IMR-90 (cell line): ENCODE measurements around the gene ARHGAP10.

ENCODE experiments used
- CEBPB ChIP-seq: IDR thresholded peaks from 2 replicates; pipeline ENCODE4 v1.6.1; 2012; ENCODE audit warnings: low read depth, low read length, improper control_type of control experiment
- CHD1 ChIP-seq: IDR thresholded peaks from 2 replicates; pipeline ENCODE4 v1.6.1; 2012; ENCODE audit warnings: low read depth, low read length, improper control_type of control experiment
- CTCF ChIP-seq: conservative IDR thresholded peaks from 2 replicates; pipeline ENCODE4 v1.5.1; 2012; ENCODE audit warnings: mild to moderate bottlenecking, low read depth, low read length, improper control_type of control experiment
- ELK1 ChIP-seq: fragments of 150-350 bp; IDR thresholded peaks from 2 replicates; pipeline ENCODE4 v1.6.1; 2016; ENCODE audit warnings: low read depth, mild to moderate bottlenecking, low read length, moderate library complexity, borderline replicate concordance
- FOS ChIP-seq: fragments of 150-350 bp; IDR thresholded peaks from 2 replicates; pipeline ENCODE4 v1.6.1; 2016; ENCODE audit warnings: low read depth, low read length
- MAFK ChIP-seq: IDR thresholded peaks from 2 replicates; pipeline ENCODE4 v1.6.1; 2012; ENCODE audit warnings: low read depth, low read length, improper control_type of control experiment
- MAZ ChIP-seq: IDR thresholded peaks from 2 replicates; pipeline ENCODE4 v1.6.1; 2012; ENCODE audit warnings: low read depth, mild to moderate bottlenecking, low read length, improper control_type of control experiment, moderate library complexity, borderline replicate concordance
- MXI1 ChIP-seq: IDR thresholded peaks from 2 replicates; pipeline ENCODE4 v1.6.1; 2012; ENCODE audit warnings: low read depth, mild to moderate bottlenecking, low read length, moderate library complexity, borderline replicate concordance
- POLR2A ChIP-seq: IDR thresholded peaks from 2 replicates; pipeline ENCODE4 v1.6.1; 2012; ENCODE audit warnings: mild to moderate bottlenecking, low read depth, low read length
- RAD21 ChIP-seq: IDR thresholded peaks from 2 replicates; pipeline ENCODE4 v1.6.1; 2012; ENCODE audit warnings: low read length, improper control_type of control experiment
- RCOR1 ChIP-seq: IDR thresholded peaks from 2 replicates; pipeline ENCODE4 v1.6.1; 2012; ENCODE audit warnings: mild to moderate bottlenecking, low read length, improper control_type of control experiment; ENCODE audit not compliant: insufficient replicate concordance
- RFX5 ChIP-seq: IDR thresholded peaks from 2 replicates; pipeline ENCODE4 v1.8.0; 2012; ENCODE audit warnings: low read depth, mild to moderate bottlenecking, low read length, moderate library complexity
- SMC3 ChIP-seq: fragments of 150-350 bp; IDR thresholded peaks from 2 replicates; pipeline ENCODE4 v1.6.1; 2016; ENCODE audit warnings: low read depth, mild to moderate bottlenecking, antibody characterized with exemption, low read length, moderate library complexity
- USF2 ChIP-seq: fragments of 150-350 bp; IDR thresholded peaks from 2 replicates; pipeline ENCODE4 v1.6.1; 2017; ENCODE audit warnings: mild to moderate bottlenecking, antibody characterized with exemption, low read length, low read depth

- TF ChIP-seq CTCF = no peak
- TF ChIP-seq RCOR1 = no peak
- TF ChIP-seq POLR2A = no peak
- TF ChIP-seq MAFK = no peak
- no peak for TF ChIP-seq RFX5
- TF ChIP-seq CHD1 = no peak
- no peak for TF ChIP-seq RAD21
- no peak for TF ChIP-seq SMC3
- TF ChIP-seq USF2 = no peak
- no peak for TF ChIP-seq MXI1
- TF ChIP-seq MAZ = no peak
- TF ChIP-seq CEBPB = no peak
- TF ChIP-seq ELK1 = no peak
- TF ChIP-seq FOS = no peak
These were observed 3.8 kb downstream of the ARHGAP10 start for GRCh38 chr4:147735413-147736301.
